Myocyte (in vitro differentiated cells): ENCODE measurements around the gene EPHA2. TPM values are rescaled to one million over a fixed set of nuclear protein-coding genes. Genes with fewer than 3 reads are reported as not detected.
A peak's percentile ranks its signal among the peaks of the same experiment; 100 is the strongest.

ENCODE experiments used
- DNase-seq: peaks from one replicate; pipeline ENCODE4 v3.0.0-alpha.2; 2012; ENCODE audit warnings: low read depth
- total RNA-seq: library from RNA; depleted of rRNA; stranded (reverse); fragments of >200 nt; gene quantifications from 2 replicates; pipeline ENCODE4 v1.2.3, GENCODE V29; 2014

Gene EPHA2
- total RNA-seq, 1 donor from 2014 or later = 18.1 TPM

GRCh38 chr1:16094453-16095158 lies 61.3 kb downstream of the EPHA2 start:
- DNase-seq = no peak

DNA sequence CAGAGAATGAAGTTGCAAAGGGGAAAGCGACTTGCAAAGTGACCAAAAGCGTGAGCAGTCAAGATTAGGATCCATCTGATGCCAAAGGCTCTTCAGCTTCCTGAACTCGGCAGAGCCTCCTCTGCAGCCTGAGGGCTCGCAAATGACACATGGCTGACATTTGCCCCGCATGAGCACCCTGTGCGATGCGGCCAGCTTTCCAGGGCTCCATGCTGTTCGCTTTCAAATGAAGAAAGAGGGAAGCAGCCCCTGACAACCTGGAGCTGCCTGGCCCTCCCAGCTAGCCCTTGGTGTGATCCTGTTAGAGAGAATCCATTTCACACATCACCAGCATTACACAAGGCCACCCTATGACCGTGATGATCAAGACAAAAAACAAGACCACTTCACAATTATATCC lies 62.3 kb downstream of the EPHA2 start:
- no peak for DNase-seq

GRCh38 chr1:16092923-16093511 lies 62.9 kb downstream of the EPHA2 start:
- DNase-seq = no peak

GRCh38 chr1:16092097-16092922 lies 63.6 kb downstream of the EPHA2 start:
- DNase-seq = no peak

- no peak for DNase-seq
Observed at GRCh38 chr1:16091296-16091695, 64.6 kb downstream of the EPHA2 start.

- no peak for DNase-seq
Observed at GRCh38 chr1:16090076-16090826, 65.6 kb downstream of the EPHA2 start.

GRCh38 chr1:16088996-16089395 lies 66.9 kb downstream of the EPHA2 start:
- no peak for DNase-seq

- DNase-seq = no peak
Observed at GRCh38 chr1:16088351-16088911, 67.4 kb downstream of the EPHA2 start.

- no peak for DNase-seq
Observed at GRCh38 chr1:16087733-16088132, 68.1 kb downstream of the EPHA2 start.

DNA sequence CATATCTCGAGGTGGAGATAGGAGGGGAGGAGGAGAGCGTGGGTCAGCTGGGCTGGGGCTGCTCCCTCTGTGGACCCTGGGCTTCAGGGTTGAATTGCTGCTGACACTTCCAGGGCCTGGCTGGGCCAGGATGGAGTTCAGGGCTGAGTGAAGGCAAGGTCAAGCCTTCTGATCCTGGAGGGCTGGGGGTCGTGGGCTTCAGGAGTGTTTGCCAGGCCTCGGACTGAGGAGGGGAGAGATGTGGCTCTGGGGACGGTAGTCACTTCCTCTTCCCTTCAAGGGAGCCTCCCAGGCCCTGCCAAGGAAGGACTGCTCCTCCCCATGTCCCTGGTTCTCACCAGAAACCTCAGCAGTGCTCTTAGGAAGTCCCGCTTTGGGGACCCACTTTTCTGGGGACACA lies 70.3 kb downstream of the EPHA2 start:
- DNase-seq = no peak

DNA sequence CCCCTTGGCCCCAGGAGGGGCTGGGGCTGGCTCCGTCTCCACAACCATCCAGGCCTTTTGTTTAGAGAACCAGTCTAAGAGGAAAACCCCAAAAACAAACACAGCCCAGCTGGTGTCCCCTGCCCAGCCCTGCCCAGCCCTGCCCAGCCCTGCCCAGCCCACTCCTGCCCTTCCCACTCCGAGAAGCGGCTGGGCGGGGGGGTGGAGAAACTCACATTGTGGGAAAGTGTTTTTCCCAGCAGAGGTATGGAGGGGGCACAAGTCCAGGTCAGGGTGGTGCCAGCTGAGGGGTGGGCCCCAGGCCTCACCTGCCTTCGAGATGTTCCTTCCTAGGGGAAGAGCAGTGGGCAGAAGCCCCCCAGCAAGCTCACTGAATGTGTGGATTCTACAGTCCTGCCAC lies 72.4 kb downstream of the EPHA2 start:
- DNase-seq = no peak

DNA sequence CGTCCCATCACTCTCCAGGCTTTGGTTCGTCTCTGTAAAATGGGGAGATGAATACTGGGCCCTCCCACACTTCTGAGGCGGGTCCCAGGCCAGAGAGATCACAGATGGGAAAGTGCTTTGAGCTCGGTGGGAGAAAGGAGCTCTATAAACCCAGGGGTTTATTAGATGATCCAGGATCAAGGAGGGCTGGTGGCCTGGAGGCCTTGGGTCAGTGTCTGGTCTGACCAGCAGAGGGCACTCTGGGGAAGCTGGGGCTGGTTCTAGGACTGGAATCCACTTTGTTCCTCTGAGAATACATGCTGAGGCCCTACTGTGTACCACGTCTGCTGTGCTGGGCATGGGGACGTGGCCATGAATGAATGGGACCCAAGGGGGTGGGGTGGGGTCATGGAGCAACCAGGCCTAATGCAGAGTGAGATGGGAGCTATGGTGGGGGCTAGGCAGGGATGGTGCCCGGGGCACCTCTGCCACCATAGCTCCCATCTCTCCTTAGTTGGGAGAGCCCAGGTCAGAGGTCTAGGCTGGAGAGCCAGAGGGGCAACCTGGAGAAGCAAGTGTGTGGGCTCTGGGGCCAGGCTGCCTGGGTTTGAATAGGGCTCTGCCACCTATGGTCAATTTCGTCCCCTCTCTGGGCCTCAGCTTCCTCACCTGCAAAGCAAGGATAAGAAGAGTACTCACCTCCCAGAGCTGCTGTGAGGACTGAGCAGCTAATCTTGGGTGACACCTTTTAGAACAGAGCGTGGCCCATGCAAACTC lies 73.4 kb downstream of the EPHA2 start:
- DNase-seq = peak; percentile 71

DNA sequence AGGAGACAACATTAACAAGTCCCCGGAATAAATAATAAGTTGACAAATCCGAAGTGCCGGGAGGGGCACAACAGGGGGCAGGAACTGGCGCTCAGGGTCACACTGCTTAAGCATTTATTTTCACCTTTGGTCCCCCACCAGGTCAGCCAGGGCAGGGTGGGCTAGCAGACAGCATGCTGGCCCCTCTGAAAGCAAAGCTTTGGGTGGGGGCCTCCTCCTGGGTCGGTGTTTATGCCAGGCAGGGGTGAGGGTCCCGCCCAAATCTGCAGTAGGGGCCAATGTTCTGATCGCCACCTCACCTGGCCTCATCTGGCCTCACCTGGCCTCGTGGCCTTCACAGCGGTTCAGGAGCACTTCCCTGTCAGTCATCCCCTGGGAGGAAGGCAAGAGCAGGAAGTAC lies 74.2 kb downstream of the EPHA2 start:
- DNase-seq = no peak

DNA sequence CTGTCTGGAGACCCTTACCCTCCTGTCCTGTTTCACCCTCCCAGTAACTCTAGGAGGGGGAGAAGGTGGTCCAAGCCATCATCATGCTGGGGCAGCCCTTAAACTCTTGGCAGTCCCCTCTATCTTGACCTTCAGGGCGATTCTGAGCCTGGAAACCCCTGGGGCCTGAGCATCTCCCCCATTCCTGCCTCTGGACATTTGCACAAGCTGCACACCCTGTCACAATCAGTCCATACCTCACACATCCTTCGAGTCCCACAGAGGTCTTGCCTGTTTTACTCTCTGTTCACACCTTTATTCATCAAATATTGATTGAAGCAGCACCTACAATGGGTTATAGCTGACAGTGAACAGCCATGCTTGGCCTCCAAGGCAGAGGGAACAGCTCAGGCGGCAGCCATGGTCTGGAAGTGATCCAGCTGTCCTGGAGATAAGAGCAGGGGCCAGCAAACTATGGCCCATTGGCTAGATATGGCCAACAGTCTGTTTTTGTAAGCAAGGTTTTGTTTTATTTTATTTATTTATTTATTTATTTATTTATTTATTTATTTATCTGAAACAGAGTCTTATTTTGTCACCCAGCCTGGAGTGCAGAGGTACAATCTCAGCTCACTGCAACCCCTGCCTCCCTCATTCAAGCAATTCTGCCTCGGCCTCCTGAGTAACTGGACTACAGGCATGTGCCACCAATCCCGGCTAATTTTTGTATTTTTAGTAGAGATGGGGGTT lies 75.3 kb downstream of the EPHA2 start:
- no peak for DNase-seq

DNA sequence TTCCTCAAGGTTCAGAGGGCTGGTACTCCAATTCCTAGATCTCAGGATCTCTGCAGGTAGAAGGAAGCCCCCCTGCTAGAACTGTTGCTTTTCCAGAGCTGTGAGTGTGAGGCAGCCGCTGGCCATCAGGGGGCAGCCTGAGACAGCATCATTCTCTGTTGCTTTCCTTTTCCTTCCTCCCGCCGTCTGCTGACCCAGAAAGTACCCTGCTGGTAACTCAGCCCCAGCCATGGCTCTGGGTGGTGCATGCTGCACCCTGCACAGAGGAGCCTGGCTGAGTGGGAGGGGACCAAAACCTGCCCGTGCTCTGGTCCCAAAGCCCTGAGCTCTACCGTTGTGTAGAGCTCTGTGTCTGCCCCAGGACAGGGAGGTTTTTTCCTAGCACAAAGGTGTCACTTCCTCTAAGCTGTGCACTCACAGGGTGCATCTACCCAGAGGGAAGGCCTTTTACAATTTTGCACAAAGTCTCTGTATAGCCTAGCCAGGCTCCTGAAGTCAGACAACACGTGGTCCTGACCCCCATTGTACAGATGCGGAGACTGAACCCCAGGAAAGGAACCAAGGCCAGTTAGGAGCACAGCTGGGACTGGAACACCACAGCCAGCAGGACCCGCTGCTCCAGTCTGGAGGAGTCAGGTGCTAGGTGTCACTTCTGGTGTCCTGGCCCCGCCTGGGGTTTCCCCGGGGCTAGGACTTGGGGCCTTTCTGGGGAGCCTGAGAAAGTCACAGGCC lies 76.8 kb downstream of the EPHA2 start:
- DNase-seq = peak; percentile 72

GRCh38 chr1:16077406-16078245 lies 78.2 kb downstream of the EPHA2 start:
- DNase-seq = no peak

DNA sequence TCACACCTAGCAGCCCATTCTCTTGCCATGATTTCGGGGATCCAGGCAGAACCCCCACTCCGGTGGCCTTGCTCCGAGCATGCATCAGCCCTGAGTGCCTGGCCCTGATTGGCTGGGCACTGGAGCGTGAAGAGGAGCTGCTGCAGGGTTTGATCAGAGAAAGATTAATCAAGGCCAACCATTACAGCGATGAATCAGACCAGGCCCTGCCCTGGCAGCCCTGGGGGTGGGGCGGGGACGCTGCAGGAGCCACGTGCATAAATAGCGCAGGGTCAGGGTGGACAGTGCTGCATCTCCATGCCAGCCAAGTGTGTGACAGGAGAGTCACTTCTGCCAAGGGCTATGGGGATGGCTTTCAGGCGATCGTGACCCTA lies 79.0 kb downstream of the EPHA2 start:
- DNase-seq = peak; percentile 53
